Astrocyte (in vitro differentiated cells and primary cell): ENCODE results near the gene PROSER3.

Experiments used
- CTCF ChIP-seq: IDR thresholded peaks from 2 replicates; pipeline ENCODE4 v1.5.1; 2011; ENCODE audit warnings: low read depth, mild to moderate bottlenecking, inconsistent platforms, low read length, moderate library complexity; ENCODE audit not compliant: insufficient read depth
- EZH2 ChIP-seq: IDR thresholded peaks from 2 replicates; pipeline ENCODE4 v1.6.1; 2012; ENCODE audit warnings: mild to moderate bottlenecking, low read length, inconsistent platforms; ENCODE audit not compliant: insufficient read depth

- TF ChIP-seq CTCF (no peak), EZH2 (no peak)
Measured at GRCh38 chr19:35721374-35721773, 36.6 kb upstream of the PROSER3 start.
